T-helper 1 cell (primary cell): ENCODE measurements around the gene PTCH1.

Source experiments
- DNase-seq, 5 donors: peaks; one replicate each; pipeline ENCODE4 v3.0.0-alpha.2; 2012 to 2020

PTCH1 gene

DNA sequence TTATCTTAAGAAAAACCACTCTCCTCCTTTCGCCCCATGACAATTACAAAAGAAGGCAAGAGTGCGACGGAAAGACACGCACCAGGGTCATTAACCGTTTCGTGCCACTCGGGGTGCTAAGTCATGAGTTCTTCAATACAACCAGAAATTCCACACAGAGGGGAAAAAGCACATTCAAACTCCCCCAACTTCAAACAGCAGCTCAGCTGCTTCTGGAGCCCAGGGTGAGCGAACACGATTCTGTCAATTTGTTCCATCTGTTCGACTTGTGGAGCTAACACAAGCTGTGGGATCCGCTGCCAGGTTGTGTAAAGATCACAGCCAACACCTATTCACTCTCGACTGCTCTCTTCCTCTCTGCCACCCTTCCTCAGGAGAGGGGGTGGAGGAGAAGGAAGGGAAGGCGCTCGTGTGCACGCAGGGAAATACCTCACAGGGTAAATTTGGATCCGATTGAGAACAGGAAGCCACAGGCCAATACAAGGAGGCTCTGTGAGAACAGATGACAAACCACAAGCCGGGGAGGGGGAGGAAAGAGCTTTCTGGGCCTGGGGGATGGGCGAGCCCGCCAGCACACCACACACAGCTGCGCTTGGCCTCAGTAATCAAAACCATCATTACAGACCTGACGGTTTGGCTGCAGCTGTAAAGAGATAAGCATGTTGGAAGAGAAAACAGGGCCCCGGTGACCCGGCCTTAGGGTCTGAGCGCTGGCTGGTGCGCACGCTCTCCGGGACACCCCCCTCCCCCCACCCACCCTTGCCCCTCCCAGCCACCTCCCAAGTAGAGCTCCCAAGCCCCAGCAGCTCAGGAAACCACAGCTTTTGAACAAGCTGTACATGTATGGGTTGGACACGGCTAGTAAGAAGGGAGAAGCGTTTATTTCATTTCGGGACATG, 54.3 kb downstream of the PTCH1 start:
- DNase-seq = peak; percentile 49 to 86 (median 66)

DNA sequence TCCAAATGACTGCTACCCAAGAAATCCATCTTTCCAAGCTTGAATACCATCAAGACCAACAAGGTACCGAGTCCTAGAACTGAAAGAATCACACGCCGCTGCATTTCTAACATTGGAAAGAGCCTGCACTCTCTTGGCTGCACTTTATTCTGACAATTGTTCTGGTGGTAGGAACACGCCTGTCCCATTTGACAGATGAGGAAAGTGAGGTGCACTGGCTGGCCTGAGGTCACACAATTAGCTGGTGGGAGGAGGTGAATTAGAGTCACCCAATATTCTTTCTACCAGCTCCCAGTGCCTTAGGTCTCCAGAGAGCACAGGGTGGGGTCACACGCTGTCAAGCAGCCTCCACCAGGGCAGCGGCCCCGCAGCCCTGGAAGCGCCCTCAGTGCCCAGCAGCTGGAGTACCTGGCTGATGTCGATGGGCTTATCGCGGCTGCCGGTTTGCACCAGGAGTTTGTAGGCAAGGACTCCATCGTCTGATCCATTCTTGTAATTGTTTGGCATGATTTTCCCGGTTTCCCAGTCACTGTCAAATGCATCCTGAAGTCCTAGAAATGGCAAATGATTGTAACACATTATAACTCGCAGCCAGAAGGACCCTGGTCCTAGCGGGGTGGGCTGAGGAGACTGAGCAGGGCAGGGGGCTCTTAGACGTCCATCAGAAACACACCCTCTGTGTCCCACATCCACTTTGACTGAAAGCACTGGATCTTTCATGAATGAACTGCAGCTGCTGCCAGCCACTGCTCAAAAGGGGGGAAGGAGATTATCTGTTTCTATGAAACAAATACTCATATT, 55.1 kb downstream of the PTCH1 start:
- DNase-seq = no peak

DNA sequence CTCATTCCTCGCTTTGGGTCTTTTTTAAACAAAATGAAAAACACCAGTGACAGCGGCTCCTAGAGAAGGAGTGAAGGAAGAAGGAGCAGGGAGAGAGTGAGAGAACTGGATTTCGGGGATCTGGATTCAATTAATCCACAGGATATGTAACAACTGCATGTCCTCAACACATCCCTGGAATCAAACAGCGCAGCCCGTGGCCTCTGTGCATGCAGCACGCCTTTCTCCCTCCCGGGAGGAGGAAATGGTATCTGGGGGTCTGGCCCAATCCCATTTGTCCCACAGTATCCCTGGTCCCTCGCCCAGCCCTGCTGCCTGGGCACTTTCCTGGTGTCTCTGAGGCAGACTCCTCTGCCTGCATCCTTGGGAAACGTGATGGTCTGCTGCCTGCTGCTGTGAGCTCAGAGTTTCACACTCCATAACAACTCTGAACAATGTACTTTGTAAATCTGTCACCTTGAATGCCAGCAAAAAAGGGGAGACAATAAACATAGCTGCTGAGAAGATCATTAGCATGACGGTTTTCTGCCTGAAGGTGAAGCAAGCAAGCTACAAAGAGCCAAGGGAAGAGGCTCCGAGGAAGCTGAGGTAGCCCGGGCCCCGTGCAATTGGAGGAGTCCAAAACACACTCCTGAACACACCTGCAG, 56.1 kb downstream of the PTCH1 start:
- DNase-seq = no peak

DNA sequence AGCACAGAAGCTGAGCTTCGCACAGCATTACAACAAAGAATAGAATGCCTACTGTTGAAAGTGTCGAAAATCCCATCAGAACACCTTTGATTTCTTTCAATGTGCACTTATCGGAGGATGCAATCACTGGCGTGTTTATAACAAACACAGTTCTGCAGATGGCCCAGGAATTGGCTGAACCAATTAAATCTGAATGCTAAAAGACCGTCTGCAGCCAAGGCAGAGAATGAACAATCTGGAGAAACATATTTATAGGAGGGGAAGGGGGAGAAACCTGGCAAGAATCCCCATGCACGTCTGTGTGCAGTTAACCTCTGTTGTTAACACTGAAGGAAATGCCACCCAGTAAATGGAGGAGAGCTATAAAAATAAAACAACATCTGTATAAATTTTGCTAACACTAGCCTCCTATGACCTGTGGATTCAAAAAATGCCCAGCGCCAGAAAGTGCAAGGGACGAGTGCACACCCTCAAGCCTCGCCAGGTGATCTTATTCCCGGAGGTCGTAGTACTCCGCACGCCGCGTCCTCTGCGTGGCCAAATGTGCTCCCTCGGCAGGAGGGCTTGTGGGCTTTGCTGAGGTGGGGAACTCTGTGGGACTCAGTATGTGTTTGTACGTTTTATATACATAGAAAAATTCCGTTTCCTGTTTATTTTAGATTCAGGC, 56.8 kb downstream of the PTCH1 start:
- no peak for DNase-seq

DNA sequence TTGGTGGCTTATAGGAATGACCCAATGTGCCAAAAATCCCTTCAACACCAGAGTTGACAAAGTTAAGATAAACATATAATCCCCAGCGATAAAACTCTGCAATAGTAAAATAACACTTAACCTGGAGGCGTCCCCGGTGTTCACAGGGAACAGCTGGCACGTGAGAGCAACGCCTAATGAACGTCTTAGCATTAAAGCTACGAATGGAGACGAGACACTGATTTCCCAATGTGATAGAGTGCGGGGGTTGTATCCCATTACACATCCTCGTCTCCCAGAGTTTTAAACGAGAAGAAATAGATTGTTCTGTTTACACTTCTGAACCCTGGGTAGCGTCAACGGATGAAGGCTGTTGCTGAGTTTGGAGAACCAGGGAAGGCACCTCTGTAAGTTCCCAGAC, 57.6 kb downstream of the PTCH1 start:
- no peak for DNase-seq

DNA sequence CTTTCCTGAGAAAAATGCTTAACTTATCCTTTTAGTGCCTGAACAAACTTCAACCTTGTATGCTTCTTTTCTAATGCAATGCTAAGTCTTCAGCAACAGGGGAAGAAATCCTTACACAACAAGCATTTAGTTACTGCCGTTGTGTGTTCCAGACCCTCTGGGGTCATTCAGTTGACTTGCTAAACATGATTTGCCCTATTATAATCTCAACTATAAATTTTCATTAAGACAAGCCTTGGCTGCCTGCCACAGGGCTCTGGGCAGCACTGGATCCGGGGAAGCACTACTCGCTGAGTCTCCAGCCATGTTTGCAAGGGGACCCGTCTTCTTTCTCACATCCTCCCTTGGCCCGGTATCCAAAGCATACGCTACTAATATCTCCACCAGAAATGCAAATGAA, 58.1 kb downstream of the PTCH1 start:
- DNase-seq = no peak

DNA sequence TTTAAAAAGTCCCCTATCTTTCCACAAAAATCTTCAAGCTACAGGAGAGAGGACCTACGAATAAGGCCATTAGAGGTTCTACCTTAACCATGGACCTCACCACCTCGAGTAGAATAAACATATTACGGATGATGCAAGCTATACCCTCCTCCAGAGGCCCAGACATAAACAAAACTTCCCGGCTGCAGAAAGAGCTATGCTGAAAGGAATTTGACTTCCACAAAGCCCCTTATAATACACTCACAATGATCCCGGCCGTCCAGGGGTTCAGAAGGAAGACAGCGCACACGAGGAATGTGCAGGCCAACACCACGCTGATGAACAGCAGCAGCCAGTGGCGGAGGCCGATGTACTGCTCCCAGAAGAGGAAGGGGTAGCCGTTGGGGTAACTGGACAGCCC, 59.0 kb downstream of the PTCH1 start:
- DNase-seq = no peak

DNA sequence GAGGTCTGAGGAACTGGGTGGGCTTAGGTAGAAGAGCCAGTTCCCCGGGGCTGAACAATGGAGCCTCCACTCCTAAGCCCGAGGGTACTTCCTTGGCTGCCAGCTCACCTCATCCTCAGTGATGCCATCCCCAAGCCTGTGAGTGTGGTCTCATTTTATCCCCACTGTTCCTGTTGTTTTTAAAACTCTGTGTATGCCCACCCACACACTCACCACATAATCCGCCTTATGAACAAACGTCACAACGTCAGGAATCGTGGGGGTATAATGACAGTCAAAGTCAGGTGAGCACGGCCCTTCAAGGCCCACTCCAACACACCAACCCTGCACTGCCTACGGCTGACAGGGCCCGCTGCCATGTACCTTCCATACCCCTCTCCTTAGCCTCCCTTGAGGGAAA, 61.1 kb downstream of the PTCH1 start:
- no peak for DNase-seq

DNA sequence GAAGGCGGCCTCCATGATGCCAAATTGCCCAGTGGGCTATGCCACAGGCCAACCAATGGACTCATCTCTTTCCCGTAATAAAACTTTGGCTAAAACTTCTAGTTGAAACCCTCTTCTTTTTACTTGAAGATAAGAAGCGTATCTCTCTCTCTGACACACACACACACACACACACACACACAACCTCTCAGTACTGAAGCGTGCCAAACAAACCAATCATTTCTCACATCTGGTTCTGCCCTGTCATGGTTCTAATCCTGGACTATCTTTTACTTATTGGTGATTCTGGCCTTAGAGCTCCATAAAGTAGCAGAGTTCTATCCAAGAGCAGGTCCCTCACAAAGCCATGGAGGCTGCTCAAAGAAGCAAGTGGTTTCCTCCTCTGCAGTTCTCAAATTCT, 64.6 kb downstream of the PTCH1 start:
- no peak for DNase-seq

DNA sequence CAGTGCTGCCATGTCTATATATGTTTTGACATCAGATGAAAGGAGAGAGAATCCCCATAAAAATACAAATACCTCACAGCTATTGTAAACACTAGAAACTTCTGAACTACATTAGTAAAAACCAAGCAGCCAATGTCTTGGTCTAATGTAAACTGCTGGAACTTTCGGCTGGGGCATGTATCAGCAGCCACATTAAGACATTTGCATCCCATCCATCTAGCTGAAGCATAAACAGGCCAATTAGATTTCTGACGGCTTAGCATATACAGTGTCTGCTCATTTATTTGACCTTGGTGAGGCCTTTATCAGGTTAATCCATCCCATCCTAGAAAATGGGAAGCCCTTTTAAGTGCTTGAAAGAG, 65.7 kb downstream of the PTCH1 start:
- no peak for DNase-seq

DNA sequence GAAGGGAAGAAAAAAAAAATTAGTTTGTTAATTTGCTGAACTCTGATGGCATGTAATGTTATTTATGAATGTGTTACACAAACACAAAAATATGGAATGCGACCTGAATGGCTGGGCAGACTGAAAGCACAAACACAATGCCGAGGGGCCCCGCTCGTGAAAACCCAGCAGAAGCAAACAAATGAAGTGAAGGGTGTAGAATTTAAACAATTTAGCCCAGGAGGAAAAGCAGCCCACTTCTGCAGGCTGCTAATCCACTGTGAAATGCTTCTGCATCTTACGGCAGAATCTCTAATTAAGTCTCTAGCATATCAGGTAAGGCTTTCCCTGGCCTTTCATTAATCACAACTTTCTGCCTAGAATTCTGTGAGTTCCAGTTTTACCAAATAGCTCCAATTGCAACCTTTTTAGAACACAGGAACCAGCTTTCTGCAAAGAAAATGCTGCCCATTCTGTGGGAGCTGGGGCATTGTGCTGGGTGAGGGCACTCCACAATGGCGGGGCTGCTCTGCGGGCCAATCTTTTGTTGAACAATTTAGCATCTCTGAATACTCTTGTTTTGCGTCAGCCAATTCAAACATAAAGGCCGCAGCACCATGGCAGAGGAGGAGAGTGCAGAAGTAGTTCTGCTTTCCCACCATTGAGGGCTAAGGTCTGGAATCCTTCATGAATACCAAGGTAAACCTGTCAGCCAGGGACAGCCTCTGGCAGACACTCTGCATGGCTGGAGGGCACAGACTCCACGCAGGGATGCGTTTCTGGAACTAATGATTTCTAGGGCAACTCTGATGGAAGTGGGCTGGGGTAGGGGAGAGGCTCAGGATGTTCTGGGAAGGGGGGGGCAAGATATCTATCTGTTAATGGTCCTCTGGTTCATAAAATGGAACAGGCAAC, 66.4 kb downstream of the PTCH1 start:
- DNase-seq = no peak

DNA sequence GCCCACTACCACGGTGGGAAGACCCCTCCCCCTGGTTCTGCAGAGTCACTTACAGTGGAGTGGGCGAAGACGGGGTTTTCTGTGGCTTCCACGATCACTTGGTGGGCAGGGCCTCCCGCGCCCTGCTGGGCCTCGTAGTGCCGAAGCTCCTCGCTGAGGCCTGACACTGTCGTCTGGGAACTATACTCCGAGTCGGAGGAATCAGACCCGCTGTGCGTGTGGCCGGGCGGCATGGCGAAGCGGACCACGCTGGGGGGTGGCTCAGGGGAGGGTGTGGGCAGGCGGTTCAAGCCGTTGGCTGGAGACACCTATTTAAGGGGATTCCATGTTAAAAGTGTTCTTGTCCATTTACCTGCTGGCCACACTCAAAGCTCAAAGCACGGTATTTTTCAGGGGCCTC, 67.8 kb downstream of the PTCH1 start:
- no peak for DNase-seq

DNA sequence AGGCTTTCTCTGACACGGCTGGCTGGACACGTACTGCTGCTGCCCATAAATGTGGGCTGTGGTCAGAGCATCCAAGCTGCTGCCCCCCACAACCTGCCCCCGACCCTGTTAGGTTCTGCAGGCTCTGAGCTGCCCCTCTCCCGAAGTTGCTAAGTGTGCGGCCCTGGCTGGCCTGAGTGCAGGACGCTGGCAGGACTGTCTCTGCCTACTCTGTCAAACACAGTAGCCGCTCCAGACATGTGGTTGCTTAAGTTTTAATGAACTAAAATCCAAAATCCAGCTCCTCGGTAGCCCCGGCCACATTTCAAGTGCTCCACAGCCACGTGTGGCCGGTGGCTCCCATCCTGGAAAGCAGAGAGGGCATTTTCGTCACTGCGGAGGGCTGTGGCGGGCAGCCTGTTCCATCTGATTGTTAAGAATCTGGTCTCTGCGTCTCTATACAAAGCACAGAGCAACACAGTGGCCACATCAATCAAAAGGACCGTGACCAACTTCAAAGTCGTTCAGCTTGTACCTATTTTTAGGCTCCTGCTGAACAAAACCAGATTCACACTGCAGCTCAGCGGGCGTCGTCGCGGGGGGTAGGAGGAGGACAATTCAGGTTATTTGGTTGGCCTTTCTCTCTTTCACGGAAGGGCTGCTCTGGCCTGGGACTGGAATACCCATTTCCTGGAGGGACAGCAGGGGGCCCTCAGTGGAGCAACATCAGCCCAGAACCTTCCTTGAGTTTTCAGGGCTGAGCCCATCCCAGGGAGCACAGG, 68.9 kb downstream of the PTCH1 start:
- no peak for DNase-seq

DNA sequence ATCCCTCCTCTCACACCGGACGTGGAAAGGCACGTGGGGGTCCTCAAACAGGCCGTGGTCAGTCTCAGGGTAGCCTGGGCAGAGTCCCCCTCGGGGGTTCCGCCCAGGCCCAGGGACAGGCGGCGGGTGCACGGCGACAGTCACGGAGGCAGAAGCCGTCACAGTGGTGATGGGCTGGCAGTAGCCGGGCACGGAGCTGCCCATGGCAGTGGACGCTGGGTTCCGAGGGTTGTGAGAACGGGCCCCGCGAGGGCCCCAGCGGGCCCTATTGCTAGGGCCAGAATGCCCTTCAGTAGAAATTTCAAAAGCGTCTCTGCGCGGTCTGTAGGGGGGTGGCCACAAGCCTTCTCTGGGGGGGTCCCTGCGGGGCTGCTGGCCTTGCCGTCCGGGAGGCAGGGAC, 69.8 kb downstream of the PTCH1 start:
- DNase-seq = no peak

DNA sequence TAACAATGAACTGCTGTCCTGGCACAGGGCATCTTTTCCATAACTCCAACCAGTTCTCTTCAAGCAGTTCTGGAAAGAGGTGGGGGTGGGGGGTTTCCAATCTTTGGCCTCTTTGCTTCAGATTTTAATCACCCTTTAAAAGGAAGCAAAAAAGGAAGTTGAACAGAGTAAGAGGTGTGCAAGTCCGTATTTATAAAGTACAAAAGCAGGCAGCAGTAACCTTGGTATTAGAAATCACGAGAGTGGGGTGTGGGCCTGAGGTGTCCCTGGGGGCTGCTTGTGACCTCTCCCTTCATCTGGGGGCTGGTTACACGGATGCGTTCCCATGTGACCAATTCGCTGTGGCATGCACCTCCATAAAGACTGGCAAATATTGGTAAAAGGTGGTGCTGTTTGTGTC, 70.5 kb downstream of the PTCH1 start:
- no peak for DNase-seq

DNA sequence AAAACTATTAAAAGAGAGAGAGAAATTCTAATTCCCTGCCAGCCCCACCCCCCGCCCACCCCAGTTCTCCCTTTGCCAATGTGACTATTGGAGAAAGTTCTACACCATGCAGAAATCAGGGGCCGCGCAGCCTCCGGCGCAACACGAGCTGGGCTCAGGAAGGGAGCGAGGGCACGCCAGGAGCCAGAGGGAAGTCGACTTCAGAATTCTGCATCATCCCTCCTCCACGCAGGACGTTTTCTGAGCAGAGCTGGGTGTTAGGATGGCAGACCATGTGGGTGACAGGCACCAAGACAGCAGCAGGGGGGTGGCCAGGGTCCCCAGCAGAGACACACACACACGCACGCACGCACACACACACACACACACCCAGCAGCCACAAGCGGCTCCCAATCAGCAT, 72.6 kb downstream of the PTCH1 start:
- no peak for DNase-seq

DNA sequence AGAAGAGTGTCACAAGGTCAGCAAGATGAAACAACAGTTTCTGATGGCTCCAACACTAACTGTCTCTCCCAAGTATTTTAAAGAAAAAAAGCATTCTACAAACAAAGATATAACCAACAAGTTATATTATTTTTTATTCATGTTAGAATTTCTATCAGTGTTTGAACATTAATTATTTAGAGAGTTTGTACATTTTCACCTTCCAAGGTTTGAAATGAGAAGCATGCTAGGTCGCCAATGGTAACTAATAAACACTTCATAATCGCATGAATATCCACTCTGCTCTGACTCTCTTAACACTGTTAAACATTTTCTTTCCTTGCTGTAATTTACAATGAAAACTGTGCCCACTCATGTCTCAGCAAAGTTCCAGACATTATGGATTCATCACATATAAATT, 73.5 kb downstream of the PTCH1 start:
- DNase-seq = no peak

DNA sequence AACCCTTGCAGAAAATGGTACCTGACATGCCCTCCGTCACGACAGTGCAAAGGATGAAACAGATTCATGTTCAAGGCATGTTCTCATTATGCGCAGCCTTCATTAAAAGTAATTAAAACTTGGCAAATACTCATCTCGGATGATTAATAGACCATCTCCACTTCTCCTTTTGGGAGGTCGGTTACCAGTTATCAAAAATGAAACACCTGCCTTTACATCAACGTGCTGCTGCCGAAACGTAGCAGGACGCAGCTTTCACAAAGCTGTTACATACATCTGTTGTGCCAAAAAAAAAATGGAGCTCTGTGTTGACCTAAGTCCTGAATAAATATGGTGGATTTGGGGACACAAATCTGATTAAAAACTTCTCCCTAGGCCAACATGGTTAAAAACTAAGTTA, 75.7 kb downstream of the PTCH1 start:
- no peak for DNase-seq

DNA sequence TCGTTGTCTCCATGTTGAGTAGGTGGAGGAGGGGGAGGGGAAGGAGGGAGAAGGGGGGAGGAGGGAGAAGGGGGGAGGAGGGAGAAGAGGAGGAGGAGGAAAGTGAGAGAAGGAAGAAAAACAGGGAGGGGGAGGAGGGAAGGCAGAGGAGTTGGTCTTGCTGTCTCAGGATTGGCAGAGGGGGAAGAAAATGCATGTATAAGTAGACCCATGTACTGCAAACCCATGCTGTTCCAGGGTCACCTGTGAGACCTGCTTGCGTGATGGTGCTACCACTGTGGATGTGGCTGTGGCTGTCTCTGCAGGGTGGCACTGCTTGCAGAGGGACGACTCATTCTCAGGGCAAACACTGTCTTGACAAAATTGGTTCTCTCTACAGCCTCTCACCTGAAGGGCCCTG, 76.3 kb downstream of the PTCH1 start:
- DNase-seq = no peak

DNA sequence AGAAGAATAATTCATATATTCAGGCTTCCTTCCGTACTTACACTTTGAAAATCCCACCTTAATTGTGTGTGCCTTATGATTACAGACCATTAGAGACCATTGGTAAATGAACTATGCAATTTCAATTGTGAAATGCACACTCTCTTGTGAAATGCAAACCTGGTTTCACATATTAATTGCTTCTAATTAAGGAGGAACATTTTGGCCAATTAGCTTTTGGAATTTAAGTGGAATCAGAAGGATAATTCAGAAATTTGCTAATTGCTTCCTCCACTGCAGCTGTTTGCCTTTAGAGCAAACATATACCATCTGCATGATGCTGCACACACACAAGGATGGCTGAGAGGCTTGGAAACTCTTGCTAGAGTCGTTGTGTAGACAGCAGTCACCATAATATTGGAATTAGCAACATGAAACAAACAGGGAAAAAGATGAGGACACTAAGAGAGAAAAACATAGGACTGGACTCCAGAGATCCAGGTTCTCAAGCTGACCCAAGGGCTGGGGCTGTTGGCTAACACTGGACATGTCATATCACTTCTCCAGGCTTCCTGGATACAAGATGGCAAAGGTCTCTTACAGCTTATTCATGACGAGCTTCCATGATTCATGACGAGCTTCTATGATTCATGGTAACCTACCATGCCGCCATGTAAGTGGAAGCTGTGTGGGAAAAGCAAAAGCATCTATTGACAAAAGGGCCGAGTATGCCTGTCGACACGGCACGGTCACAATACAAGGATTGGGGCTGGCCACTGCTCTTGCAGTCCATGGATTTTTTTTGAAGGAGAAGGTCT, 78.0 kb downstream of the PTCH1 start:
- no peak for DNase-seq
